ENCODE measurements around the gene SPNS1. TPM values are rescaled to one million over a fixed set of nuclear protein-coding genes. Genes with fewer than 3 reads are reported as not detected.
"Not testable (repeated sequence)": the region's sequence is repeated elsewhere in the genome, so short reads cannot be mapped to it uniquely, and the experiment has no call there.

Gene SPNS1
- total and polyA plus RNA-seq, 9 donors = 4.5 to 25.5 (median 17.4) TPM

DNA sequence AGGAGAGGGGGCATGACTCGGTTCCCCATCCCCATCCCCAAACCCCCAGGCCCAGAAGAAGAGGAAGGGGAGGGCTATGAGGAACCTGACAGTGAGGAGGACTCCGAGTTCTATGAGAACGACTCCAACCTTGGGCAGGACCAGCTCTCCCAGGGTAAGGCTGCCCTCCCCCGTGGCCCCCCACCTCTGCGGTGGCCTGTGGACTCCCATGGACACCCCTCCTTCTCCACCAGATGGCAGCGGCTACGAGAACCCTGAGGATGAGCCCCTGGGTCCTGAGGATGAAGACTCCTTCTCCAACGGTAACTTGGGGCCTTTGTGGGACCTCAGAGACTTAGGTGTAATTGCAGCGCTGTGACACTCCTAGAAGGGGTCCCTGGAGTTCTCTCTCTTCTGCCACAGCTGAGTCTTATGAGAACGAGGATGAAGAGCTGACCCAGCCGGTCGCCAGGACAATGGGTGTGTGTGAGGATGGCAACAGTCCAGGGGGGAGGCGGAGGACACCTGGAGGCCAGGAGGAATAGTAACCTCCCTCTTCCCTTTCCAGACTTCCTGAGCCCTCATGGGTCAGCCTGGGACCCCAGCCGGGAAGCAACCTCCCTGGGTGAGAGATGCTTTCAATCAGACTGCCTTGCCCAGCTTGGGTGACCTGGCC is 37.2 kb upstream of the SPNS1 start:
- no peaks in the 10 kb centered on the region for H3K27me3 ChIP-seq
- intact Hi-C loops (cut with DNase I) = loop anchor here in 2 of 4 donors (5.0 to 10.0 kb wide), 2 partner anchors 113 to 125 kb away; partner anchors contain the start of gene ATXN2L (in 1 of the 2)
- no peak for DNase-seq
- TF ChIP-seq POLR2A (IDR thresholded peaks at IDR 0.05) (no peak), EP300 (IDR thresholded peaks at IDR 0.05) (no peak)
- TF ChIP-seq, protein P1, sequence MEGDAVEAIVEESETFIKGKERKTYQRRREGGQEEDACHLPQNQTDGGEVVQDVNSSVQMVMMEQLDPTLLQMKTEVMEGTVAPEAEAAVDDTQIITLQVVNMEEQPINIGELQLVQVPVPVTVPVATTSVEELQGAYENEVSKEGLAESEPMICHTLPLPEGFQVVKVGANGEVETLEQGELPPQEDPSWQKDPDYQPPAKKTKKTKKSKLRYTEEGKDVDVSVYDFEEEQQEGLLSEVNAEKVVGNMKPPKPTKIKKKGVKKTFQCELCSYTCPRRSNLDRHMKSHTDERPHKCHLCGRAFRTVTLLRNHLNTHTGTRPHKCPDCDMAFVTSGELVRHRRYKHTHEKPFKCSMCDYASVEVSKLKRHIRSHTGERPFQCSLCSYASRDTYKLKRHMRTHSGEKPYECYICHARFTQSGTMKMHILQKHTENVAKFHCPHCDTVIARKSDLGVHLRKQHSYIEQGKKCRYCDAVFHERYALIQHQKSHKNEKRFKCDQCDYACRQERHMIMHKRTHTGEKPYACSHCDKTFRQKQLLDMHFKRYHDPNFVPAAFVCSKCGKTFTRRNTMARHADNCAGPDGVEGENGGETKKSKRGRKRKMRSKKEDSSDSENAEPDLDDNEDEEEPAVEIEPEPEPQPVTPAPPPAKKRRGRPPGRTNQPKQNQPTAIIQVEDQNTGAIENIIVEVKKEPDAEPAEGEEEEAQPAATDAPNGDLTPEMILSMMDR (IDR thresholded peaks at IDR 0.05) = no peak
- 72 to 76% (median 74%) methylated on average over 14 of the region's 14 CpGs for WGBS, 3 donors
- H3K4me1 ChIP-seq (ENCODE audit: insufficient read depth) = peaks cover 5% of the 10 kb centered on the region
- no peaks in the 10 kb centered on the region for H3K36me3 ChIP-seq
- H3K4me3 ChIP-seq = no peak overlapping the region
- H3K9me3 ChIP-seq = no peaks in the 10 kb centered on the region
- H3K27ac ChIP-seq = no peak overlapping the region

DNA sequence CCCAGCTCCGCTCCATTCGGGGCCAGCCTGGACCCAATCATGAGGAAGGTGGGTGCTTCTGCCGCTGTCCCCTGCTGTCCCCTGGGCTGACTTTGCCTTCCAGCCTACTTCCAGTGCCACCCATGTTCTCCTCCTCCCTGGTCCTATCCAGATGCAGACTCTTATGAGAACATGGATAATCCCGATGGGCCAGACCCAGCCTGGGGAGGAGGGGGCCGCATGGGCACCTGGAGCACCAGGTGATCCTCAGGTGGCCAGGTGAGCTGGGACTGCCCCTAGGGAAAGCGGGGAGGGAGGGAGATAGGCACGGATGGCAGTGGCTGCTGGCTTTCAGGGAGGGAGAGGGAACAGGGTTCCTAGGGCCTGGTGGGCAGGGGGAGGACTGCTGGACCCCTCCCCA is 35.9 kb upstream of the SPNS1 start:
- H3K4me3 ChIP-seq = no peak overlapping the region
- TF ChIP-seq EP300 (IDR thresholded peaks at IDR 0.05) (no peak), POLR2A (IDR thresholded peaks at IDR 0.05) (no peak)
- TF ChIP-seq, protein P1 (IDR thresholded peaks at IDR 0.05) = no peak
- H3K36me3 ChIP-seq = no peaks in the 10 kb centered on the region
- H3K9me3 ChIP-seq = no peaks in the 10 kb centered on the region
- intact Hi-C loops (cut with DNase I) = loop anchor here in 2 of 4 donors (5.0 to 10.0 kb wide), 2 partner anchors 114 to 126 kb away; partner anchors contain the start of gene ATXN2L (in 1 of the 2)
- H3K27ac ChIP-seq = no peak overlapping the region
- H3K4me1 ChIP-seq (ENCODE audit: insufficient read depth) = peaks cover 5% of the 10 kb centered on the region
- 75 to 84% (median 77%) methylated on average over 7 of the region's 7 CpGs for WGBS, 3 donors
- H3K27me3 ChIP-seq = no peaks in the 10 kb centered on the region
- no peak for DNase-seq

DNA sequence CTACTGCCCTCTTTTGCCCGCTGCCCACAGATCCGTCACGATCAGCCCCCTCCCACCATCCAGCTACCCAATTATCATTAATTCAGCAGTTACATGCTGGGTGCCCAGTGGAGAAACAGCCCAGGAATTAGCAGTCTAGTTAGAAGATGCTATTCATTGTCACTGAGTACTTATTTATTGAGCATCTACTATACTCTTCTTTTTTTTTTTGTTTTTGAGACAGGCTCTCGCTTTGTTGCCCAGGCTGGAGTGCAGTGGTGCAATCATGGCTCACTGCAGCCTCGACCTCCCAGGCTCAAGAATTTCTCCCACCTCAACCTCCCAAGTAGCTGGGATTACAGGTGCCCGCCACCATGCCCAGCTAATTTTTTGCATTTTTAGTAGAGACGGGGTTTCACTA is 34.8 kb upstream of the SPNS1 start:
- not testable (repeated sequence) for H3K4me1 ChIP-seq (ENCODE audit: insufficient read depth); DNase-seq; H3K27ac ChIP-seq; H3K4me3 ChIP-seq; H3K27me3 ChIP-seq; H3K9me3 ChIP-seq; H3K36me3 ChIP-seq
- intact Hi-C loops (cut with DNase I) = loop anchor here in 3 of 4 donors (5.0 to 10.0 kb wide), 3 partner anchors 115 to 128 kb away; partner anchors contain the start of gene ATXN2L (in 1 of the 3)
- WGBS, 3 donors = 83 to 89% (median 85%) methylated on average over 7 of the region's 7 CpGs

DNA sequence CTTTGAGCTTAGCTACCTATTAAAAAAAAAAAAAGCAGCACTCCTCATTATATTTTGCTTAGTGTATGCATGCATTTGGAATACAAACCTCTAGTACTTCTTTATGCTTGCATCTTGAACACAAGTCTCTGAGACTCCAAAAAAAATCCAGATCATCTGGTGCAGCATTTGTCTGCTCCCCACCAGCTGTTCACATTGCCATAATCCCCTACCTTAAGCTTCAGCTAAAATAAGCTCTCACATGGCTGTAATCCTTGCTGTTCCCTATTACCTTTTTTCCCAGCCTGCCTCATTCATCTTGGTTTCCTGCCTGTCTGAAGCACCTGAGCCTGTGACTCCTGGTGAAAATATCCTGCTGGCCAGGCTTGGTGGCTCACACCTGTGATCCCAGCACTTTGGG is 31.3 kb upstream of the SPNS1 start:
- TF ChIP-seq POLR2A (IDR thresholded peaks at IDR 0.05) = no peak
- TF ChIP-seq, protein P1 (IDR thresholded peaks at IDR 0.05) = no peak
- TF ChIP-seq EP300 (IDR thresholded peaks at IDR 0.05) = no peak
- Histone ChIP-seq H3K9me3 (no peaks in the 10 kb centered on the region), H3K4me3 (no peak overlapping the region), H3K27me3 (no peaks in the 10 kb centered on the region), H3K4me1 (ENCODE audit: insufficient read depth) (peaks cover 3% of the 10 kb centered on the region), H3K27ac (no peak overlapping the region), H3K36me3 (no peaks in the 10 kb centered on the region)
- DNase-seq = no peak
- intact Hi-C loops (cut with DNase I) = loop anchor here in 1 of 4 donors (10.0 kb wide), 1 partner anchor 128 kb away; no protein-coding TSS in a partner anchor

DNA sequence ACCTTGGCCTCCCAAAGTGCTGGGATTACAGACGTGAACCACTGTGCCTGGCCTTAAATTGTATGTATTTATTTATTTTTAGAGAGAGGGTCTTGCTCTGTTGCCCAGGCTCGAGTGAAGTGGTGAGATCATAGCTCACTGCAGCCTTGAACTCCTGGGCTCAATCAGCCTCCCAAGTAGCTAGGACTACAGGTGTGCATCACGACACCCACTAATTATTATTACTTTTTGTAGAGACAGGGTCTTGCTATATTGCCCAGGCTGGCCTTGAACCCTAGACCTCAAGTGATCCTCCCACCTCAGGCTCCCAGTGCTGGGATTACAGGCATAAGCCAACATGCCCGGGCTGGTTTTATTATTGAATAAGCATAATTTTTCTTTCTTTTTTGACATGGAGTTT is 27.9 kb upstream of the SPNS1 start:
- DNase-seq = no peak
- Histone ChIP-seq H3K27me3 (no peaks in the 10 kb centered on the region), H3K4me1 (ENCODE audit: insufficient read depth) (peaks cover 5% of the 10 kb centered on the region), H3K36me3 (no peaks in the 10 kb centered on the region), H3K27ac (no peak overlapping the region), H3K9me3 (no peaks in the 10 kb centered on the region), H3K4me3 (no peak overlapping the region)
- intact Hi-C loops (cut with DNase I) = loop anchor here in 3 of 4 donors (5.0 to 10.0 kb wide), 3 partner anchors 84 to 132 kb away; partner anchors contain the start of genes ATXN2L (in 1 of the 3) and SH2B1 (in 1 of the 3)
- WGBS, 3 donors = 34 to 55% (median 39%) methylated on average over 4 of the region's 4 CpGs
- TF ChIP-seq POLR2A (IDR thresholded peaks at IDR 0.05) (no peak), EP300 (IDR thresholded peaks at IDR 0.05) (no peak)
- TF ChIP-seq, protein P1 (IDR thresholded peaks at IDR 0.05) = no peak
